Esophagus squamous epithelium (tissue), 5 donors: Measurements from ENCODE around the gene ABCA6. TPM values are rescaled to one million over a fixed set of nuclear protein-coding genes. Genes with fewer than 3 reads are reported as not detected.
"Not testable (repeated sequence)": the region's sequence is repeated elsewhere in the genome, so short reads cannot be mapped to it uniquely, and the experiment has no call there.

Source experiments
- DNase-seq: peaks from one replicate; lab custom pipeline; 2025; lab: John Stamatoyannopoulos, UW
- H3K27ac ChIP-seq, 4 donors: fragments of 200-600 bp; sonication (generic); one replicate each; pipeline ENCODE4 v1.5.1; 2016 to 2019; ENCODE audit warnings: mild to moderate bottlenecking in 1 of 4
- H3K27me3 ChIP-seq, 4 donors: fragments of 200-600 bp; sonication (generic); 1 replicate in 3 of 4; 2 replicates in 1 of 4; pipeline versions ENCODE4 v1.5.1 to v1.6.0; 2017 to 2021; ENCODE audit warnings: antibody characterized with exemption in 1 of 4
- H3K36me3 ChIP-seq, 3 donors: fragments of 200-600 bp; sonication (generic); one replicate each; pipeline ENCODE4 v1.5.1; 2016 to 2019
- H3K4me1 ChIP-seq, 3 donors: fragments of 200-600 bp; sonication (generic); one replicate each; pipeline ENCODE4 v1.5.1; 2017 to 2019
- H3K4me3 ChIP-seq, 4 donors: fragments of 200-600 bp; sonication (generic); 1 replicate in 3 of 4; 2 replicates in 1 of 4; pipeline ENCODE4 v1.5.1; 2016 to 2019; ENCODE audit warnings: mild to moderate bottlenecking in 2 of 4, moderate library complexity in 1 of 4
- H3K9me3 ChIP-seq, 3 donors: fragments of 200-600 bp; sonication (generic); one replicate each; pipeline ENCODE4 v1.5.1; 2016 to 2019
- CTCF ChIP-seq, 6 experiments: fragments of 450-650 bp in 4 of 6; fragments of 200-600 bp in 2 of 6; sonication (generic) in 2 of 6; IDR thresholded peaks; one replicate each; pipeline ENCODE4 v1.5.1; 2016 to 2019; ENCODE audit warnings: antibody characterized with exemption in 6 of 6, mild to moderate bottlenecking in 4 of 6, moderate library complexity in 4 of 6
- POLR2A ChIP-seq, 4 donors: fragments of 450-650 bp; IDR thresholded peaks; one replicate each; pipeline ENCODE4 v1.6.1; 2017; ENCODE audit warnings: antibody characterized with exemption in 4 of 4, mild to moderate bottlenecking in 4 of 4, moderate library complexity in 3 of 4
- WGBS, 2 donors: methylation state at CpG; one replicate each; pipeline ENCODE4 v1.1.5; 2018; 5-methylcytosine and 5-hydroxymethylcytosine counted together
- intact Hi-C: fragments of 100-400 bp; cut with DNase I; formaldehyde crosslinking; loops from one replicate; pipeline ENCODE4 v1.15.0; 2022
- total RNA-seq, 4 donors: library from RNA; depleted of rRNA; stranded (reverse); fragments of >200 nt; gene quantifications; one replicate each; pipeline ENCODE4 v1.1.0, GENCODE V29; 2016
- donor health status: DM: yes; HTN: yes; CAD: no.

Gene ABCA6
- total RNA-seq, 4 donors from 2014 or later = 4.2 to 52.1 (median 8.9) TPM

- Histone ChIP-seq H3K4me3 (no peak overlapping the region), H3K27ac (no peak overlapping the region), H3K4me1 (no peaks in the 10 kb centered on the region), H3K36me3 (no peaks in the 10 kb centered on the region), H3K27me3 (no peaks in the 10 kb centered on the region), H3K9me3 (no peaks in the 10 kb centered on the region)
- no peak for TF ChIP-seq POLR2A (IDR thresholded peaks at IDR 0.05)
- no peak for TF ChIP-seq CTCF (IDR thresholded peaks at IDR 0.05)
- DNase-seq = no peak
- intact Hi-C loops = no loop called here
These were observed 28.7 kb upstream of the ABCA6 start for GRCh38 chr17:69170377-69170776.

- H3K27ac ChIP-seq, intact Hi-C loops, H3K4me1 ChIP-seq, H3K4me3 ChIP-seq, H3K9me3 ChIP-seq, DNase-seq, H3K27me3 ChIP-seq, H3K36me3 ChIP-seq: not testable (repeated sequence)
These were observed 26.9 kb upstream of the ABCA6 start for GRCh38 chr17:69168642-69169041.

- intact Hi-C loops = no loop called here
- no peak for TF ChIP-seq CTCF (IDR thresholded peaks at IDR 0.05)
- no peak for TF ChIP-seq POLR2A (IDR thresholded peaks at IDR 0.05)
- no peak for DNase-seq
- no peaks in the 10 kb centered on the region for H3K27me3 ChIP-seq
- no peak overlapping the region for H3K27ac ChIP-seq
- 80 to 100% methylated on average over 1 to 2 of the region's 2 CpGs for WGBS, 2 donors
- H3K4me1 ChIP-seq = no peaks in the 10 kb centered on the region
- no peaks in the 10 kb centered on the region for H3K9me3 ChIP-seq
- H3K36me3 ChIP-seq = no peaks in the 10 kb centered on the region
- no peak overlapping the region for H3K4me3 ChIP-seq
These were observed 25.3 kb upstream of the ABCA6 start for GRCh38 chr17:69166957-69167356.

- H3K4me1 ChIP-seq = no peaks in the 10 kb centered on the region
- DNase-seq = no peak
- TF ChIP-seq CTCF (IDR thresholded peaks at IDR 0.05) = no peak
- no peak for TF ChIP-seq POLR2A (IDR thresholded peaks at IDR 0.05)
- intact Hi-C loops = no loop called here
- H3K36me3 ChIP-seq = no peaks in the 10 kb centered on the region
- no peak overlapping the region for H3K4me3 ChIP-seq
- H3K27me3 ChIP-seq = no peaks in the 10 kb centered on the region
- H3K9me3 ChIP-seq = no peaks in the 10 kb centered on the region
- H3K27ac ChIP-seq = no peak overlapping the region
These were observed 22.5 kb upstream of the ABCA6 start for GRCh38 chr17:69164206-69164605.

GRCh38 chr17:69159418-69159817 is 17.7 kb upstream of the ABCA6 start:
- H3K4me1 ChIP-seq = no peaks in the 10 kb centered on the region
- no peaks in the 10 kb centered on the region for H3K9me3 ChIP-seq
- no peaks in the 10 kb centered on the region for H3K36me3 ChIP-seq
- H3K4me3 ChIP-seq = no peak overlapping the region
- intact Hi-C loops = no loop called here
- H3K27ac ChIP-seq = no peak overlapping the region
- DNase-seq = no peak
- H3K27me3 ChIP-seq = no peaks in the 10 kb centered on the region
- TF ChIP-seq POLR2A (IDR thresholded peaks at IDR 0.05) (no peak), CTCF (IDR thresholded peaks at IDR 0.05) (no peak)

- no peak for DNase-seq
- no peaks in the 10 kb centered on the region for H3K4me1 ChIP-seq
- no peak overlapping the region for H3K27ac ChIP-seq
- H3K4me3 ChIP-seq = no peak overlapping the region
- no peaks in the 10 kb centered on the region for H3K9me3 ChIP-seq
- no peak for TF ChIP-seq CTCF (IDR thresholded peaks at IDR 0.05)
- no peak for TF ChIP-seq POLR2A (IDR thresholded peaks at IDR 0.05)
- intact Hi-C loops = no loop called here
- peaks cover 0 to 13% (median 0%) of the 10 kb centered on the region in 3 donors for H3K36me3 ChIP-seq
- 86 to 90% methylated on average over 1 to 2 of the region's 2 CpGs for WGBS, 2 donors
- no peaks in the 10 kb centered on the region for H3K27me3 ChIP-seq
These were observed 12.6 kb upstream of the ABCA6 start for GRCh38 chr17:69154267-69154666.
